Measurements from ENCODE around the gene CCDC175.

DNA sequence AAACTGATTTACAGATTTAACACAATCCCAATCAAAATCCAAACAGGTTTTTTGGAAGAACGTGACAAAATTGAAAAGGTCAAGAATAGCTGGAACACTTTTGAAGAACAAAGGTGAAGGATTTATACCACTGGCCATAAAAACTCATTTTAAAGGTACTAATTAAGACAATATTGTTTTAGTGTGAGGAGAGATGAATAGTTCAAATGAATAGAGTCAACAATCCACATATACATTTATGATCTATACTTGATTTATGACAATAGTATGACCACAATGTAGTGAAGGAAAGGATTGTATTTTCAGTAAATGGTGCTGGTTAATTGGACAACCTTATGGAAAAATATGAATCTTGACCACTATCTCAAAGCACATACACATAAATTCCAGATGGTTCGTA lies 29.3 kb downstream of the CCDC175 start:
- TF ChIP-seq POLR2A (IDR thresholded peaks at IDR 0.05; ENCODE audit: low read depth, low read length) (no peak), POLR2AphosphoS5 (IDR thresholded peaks at IDR 0.05; ENCODE audit: low read depth, low read length) (no peak), TAF1 (IDR thresholded peaks at IDR 0.05; ENCODE audit: low read depth, low read length) (no peak), SPI1 (IDR thresholded peaks at IDR 0.05; ENCODE audit: low read depth, low read length) (no peak), POU2F2 (IDR thresholded peaks at IDR 0.05; ENCODE audit: low read depth, low read length) (no peak), PAX5 (IDR thresholded peaks at IDR 0.05; ENCODE audit: insufficient read depth, low read length, severe bottlenecking) (no peak)

Measured in GM12891 (cell line).